ENCODE measurements around the gene HNRNPA3. TPM values are rescaled to one million over a fixed set of nuclear protein-coding genes. Genes with fewer than 3 reads are reported as not detected.

HNRNPA3 gene
- total RNA-seq, 1 experiment from 2014 or later = 406 TPM

GRCh38 chr2:177234267-177234666 lies 21.7 kb downstream of the HNRNPA3 start (continued):
- TF ChIP-seq E2F1 (CRISPR knock-in tag; IDR thresholded peaks at IDR 0.05) (no peak), NFATC4 (CRISPR knock-in tag; IDR thresholded peaks at IDR 0.05) (no peak)

- Mint-ChIP-seq H3K27ac (no peak overlapping the region), H3K4me1 (peaks cover 19% of the 10 kb centered on the region), H3K9me3 (no peaks in the 10 kb centered on the region), H3K36me3 (peaks cover 20% of the 10 kb centered on the region), H3K4me3 (no peak overlapping the region), H3K27me3 (ENCODE audit: low read depth) (no peaks in the 10 kb centered on the region)
- DNase-seq (ENCODE audit: low spot score) (no peak), ATAC-seq (no peak)
- POLR2A ChIA-PET = no interaction called here
- no peak for TF ChIP-seq TEAD1 (CRISPR knock-in tag; IDR thresholded peaks at IDR 0.05)
- TF ChIP-seq NFYB (CRISPR knock-in tag; conservative IDR thresholded peaks at IDR 0.05; ENCODE audit: low read depth) = no peak
- TF ChIP-seq NR3C1 (CRISPR knock-in tag; conservative IDR thresholded peaks at IDR 0.05; ENCODE audit: low read depth) = no peak
- TF ChIP-seq ZNF281 (CRISPR knock-in tag; IDR thresholded peaks at IDR 0.05) = no peak
- no peak for TF ChIP-seq ZBTB21 (CRISPR knock-in tag; IDR thresholded peaks at IDR 0.05; ENCODE audit: borderline replicate concordance)
- no peak for TF ChIP-seq ZNF671 (CRISPR knock-in tag; IDR thresholded peaks at IDR 0.05)
- TF ChIP-seq SP1 (CRISPR knock-in tag; conservative IDR thresholded peaks at IDR 0.05) = no peak
- TF ChIP-seq ZNF532 (CRISPR knock-in tag; IDR thresholded peaks at IDR 0.05; ENCODE audit: borderline replicate concordance) = no peak
- no peak for TF ChIP-seq NFATC4 (CRISPR knock-in tag; IDR thresholded peaks at IDR 0.05)
- TF ChIP-seq ZNF138 (CRISPR knock-in tag; conservative IDR thresholded peaks at IDR 0.05) = no peak
- CTCF ChIA-PET = interaction anchor here (1.1 kb wide), 1 partner anchor 19 kb away, joined by 6 read pairs; no protein-coding TSS in a partner anchor
These were observed 23.4 kb downstream of the HNRNPA3 start for GRCh38 chr2:177235855-177236437.

GRCh38 chr2:177237932-177238331 lies 25.3 kb downstream of the HNRNPA3 start:
- CTCF ChIA-PET = no interaction called here
- H3K27me3 Mint-ChIP-seq (ENCODE audit: low read depth) = no peaks in the 10 kb centered on the region
- peaks cover 4% of the 10 kb centered on the region; the same call in 1 of the 2 replicates for H3K36me3 Mint-ChIP-seq
- ATAC-seq (no peak), DNase-seq (ENCODE audit: low spot score) (no peak)
- H3K4me1 Mint-ChIP-seq = peaks cover 35% of the 10 kb centered on the region
- no peaks in the 10 kb centered on the region for H3K9me3 Mint-ChIP-seq
- H3K4me3 Mint-ChIP-seq = no peak overlapping the region
- no peak overlapping the region for H3K27ac Mint-ChIP-seq
- POLR2A ChIA-PET = no interaction called here
- no peak for TF ChIP-seq SMAD3 (CRISPR knock-in tag; IDR thresholded peaks at IDR 0.05; ENCODE audit: borderline replicate concordance)
- TF ChIP-seq ZNF671 (CRISPR knock-in tag; IDR thresholded peaks at IDR 0.05) = no peak
- no peak for TF ChIP-seq ZNF232 (CRISPR knock-in tag; IDR thresholded peaks at IDR 0.05)
- TF ChIP-seq NFYB (CRISPR knock-in tag; conservative IDR thresholded peaks at IDR 0.05; ENCODE audit: low read depth) = no peak
- TF ChIP-seq ZNF416 (CRISPR knock-in tag; IDR thresholded peaks at IDR 0.05) = no peak
- TF ChIP-seq NFE2L1 (CRISPR knock-in tag; IDR thresholded peaks at IDR 0.05) = no peak
- TF ChIP-seq CBFB (CRISPR knock-in tag; IDR thresholded peaks at IDR 0.05; ENCODE audit: low read depth) = no peak
- TF ChIP-seq ZNF219 (CRISPR knock-in tag; IDR thresholded peaks at IDR 0.05; ENCODE audit: borderline replicate concordance) = no peak
- TF ChIP-seq E2F1 (CRISPR knock-in tag; IDR thresholded peaks at IDR 0.05) = no peak
- no peak for TF ChIP-seq ZNF512 (CRISPR knock-in tag; IDR thresholded peaks at IDR 0.05; ENCODE audit: borderline replicate concordance)
- no peak for TF ChIP-seq ATF2 (CRISPR knock-in tag; IDR thresholded peaks at IDR 0.05; ENCODE audit: borderline replicate concordance, low read depth)
- no peak for TF ChIP-seq EMX1 (CRISPR knock-in tag; IDR thresholded peaks at IDR 0.05)

Measured in WTC11 (cell line).